Erythroblast (primary cell): ENCODE results near the gene DCDC2C.

Source experiments
- GATA1 ChIP-seq: IDR thresholded peaks from 2 replicates; pipeline ENCODE4 v1.6.1; 2011; ENCODE audit warnings: low read depth, mild to moderate bottlenecking, control low read depth, low read length, moderate library complexity
- POLR2A ChIP-seq: IDR thresholded peaks from 2 replicates; pipeline ENCODE4 v1.6.1; 2011; ENCODE audit warnings: mild to moderate bottlenecking, low read length

GRCh38 chr2:3749201-3749600 is 45.8 kb downstream of the DCDC2C start:
- TF ChIP-seq POLR2A (no peak), GATA1 (no peak)
